ENCODE results near the gene SETD5. TPM values are rescaled to one million over a fixed set of nuclear protein-coding genes. Genes with fewer than 3 reads are reported as not detected.

Gene SETD5
- total RNA-seq, 2 experiments from 2014 or later: 120 to 214 TPM

DNA sequence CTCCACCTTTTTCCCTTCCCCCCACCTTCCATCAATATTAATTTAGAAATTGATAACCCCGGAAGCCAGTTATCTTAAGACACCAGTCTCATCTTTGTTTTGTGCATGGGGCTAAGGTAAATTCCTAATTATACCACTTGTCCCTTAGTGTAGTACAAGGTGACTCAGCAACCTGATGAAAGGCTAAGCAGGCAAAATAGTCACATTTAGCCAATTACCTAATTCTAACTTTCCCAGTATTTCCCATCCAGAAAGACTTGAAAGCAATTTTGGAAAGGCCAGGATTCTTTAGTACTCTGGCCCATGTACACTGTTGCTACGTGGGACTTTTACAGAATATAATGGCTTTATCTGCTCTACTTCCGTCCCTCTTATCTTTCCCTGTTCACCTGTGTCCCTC is 72.6 kb downstream of the SETD5 start:
- BruUV-seq (replicated peaks): no TSS peak
- no peak overlapping the region for H3K4me3 ChIP-seq (ENCODE audit: low read depth, low read length, poor library complexity, severe bottlenecking)
- ChIA-PET CTCF (ENCODE audit: unreplicated experiment) (no interaction called here), POLR2A (interaction anchor here (1.0 kb wide), 1 partner anchor 258 kb away, joined by 3 read pairs; no protein-coding TSS in a partner anchor)
- H3K4me1 ChIP-seq (ENCODE audit: insufficient read depth, low read length, poor library complexity, severe bottlenecking): no peaks in the 10 kb centered on the region
- no peak overlapping the region for H3K27ac ChIP-seq (ENCODE audit: low read depth, low read length, poor library complexity, severe bottlenecking)
- intact Hi-C loops (cut with micrococcal nuclease; ENCODE audit: unreplicated experiment): no loop called here
- DNase-seq (ENCODE audit: low spot score): no peak
- H4K20me1 ChIP-seq (ENCODE audit: insufficient read depth, low read length): peaks cover 16% of the 10 kb centered on the region; the same call in 1 of the 2 replicates
- peaks cover 99% of the 10 kb centered on the region for H3K36me3 ChIP-seq (ENCODE audit: insufficient read depth, low read length)
- TF ChIP-seq, protein P1, sequence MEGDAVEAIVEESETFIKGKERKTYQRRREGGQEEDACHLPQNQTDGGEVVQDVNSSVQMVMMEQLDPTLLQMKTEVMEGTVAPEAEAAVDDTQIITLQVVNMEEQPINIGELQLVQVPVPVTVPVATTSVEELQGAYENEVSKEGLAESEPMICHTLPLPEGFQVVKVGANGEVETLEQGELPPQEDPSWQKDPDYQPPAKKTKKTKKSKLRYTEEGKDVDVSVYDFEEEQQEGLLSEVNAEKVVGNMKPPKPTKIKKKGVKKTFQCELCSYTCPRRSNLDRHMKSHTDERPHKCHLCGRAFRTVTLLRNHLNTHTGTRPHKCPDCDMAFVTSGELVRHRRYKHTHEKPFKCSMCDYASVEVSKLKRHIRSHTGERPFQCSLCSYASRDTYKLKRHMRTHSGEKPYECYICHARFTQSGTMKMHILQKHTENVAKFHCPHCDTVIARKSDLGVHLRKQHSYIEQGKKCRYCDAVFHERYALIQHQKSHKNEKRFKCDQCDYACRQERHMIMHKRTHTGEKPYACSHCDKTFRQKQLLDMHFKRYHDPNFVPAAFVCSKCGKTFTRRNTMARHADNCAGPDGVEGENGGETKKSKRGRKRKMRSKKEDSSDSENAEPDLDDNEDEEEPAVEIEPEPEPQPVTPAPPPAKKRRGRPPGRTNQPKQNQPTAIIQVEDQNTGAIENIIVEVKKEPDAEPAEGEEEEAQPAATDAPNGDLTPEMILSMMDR (conservative IDR thresholded peaks at IDR 0.05; ENCODE audit: low read length): no peak
- TF ChIP-seq EZH2phosphoT487 (IDR thresholded peaks at IDR 0.05; ENCODE audit: borderline replicate concordance, low read depth, low read length): no peak
- H2AFZ ChIP-seq (ENCODE audit: low read length): no peak overlapping the region
- H3K9me2 ChIP-seq (ENCODE audit: insufficient read depth, low read length): no peaks in the 10 kb centered on the region
- H3K4me2 ChIP-seq (ENCODE audit: low read length): no peak overlapping the region
- no peaks in the 10 kb centered on the region for H3K9me3 ChIP-seq (ENCODE audit: low read length)
- H3K79me2 ChIP-seq (ENCODE audit: insufficient read depth, low read depth, low read length): no peaks in the 10 kb centered on the region

DNA sequence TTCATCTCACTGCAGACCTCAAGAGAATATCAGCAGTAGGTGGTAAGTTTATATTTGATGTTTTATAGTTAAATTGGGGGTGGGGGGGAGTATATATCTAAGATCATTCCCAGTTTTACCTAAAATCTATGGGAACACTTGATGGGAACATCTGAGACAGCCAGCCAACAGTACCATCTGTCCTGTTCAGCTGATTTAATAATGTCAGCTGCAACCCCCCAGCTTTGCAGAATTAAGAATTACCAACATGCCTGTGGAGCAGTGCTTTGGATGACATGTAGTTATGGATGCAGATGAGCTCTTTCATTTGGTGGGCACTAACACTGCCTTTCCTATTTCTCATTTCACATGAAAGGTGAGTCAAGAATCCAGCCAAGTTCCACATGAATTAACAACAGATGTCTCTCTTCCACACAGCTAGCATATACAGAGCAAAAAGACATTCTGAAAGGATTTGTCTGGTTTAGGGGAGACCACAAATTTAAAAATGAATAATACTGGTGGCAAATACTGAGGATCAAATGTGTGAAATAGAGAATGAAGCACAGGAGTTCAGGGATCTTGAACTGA is 76.2 kb downstream of the SETD5 start:
- no peak for TF ChIP-seq EZH2phosphoT487 (IDR thresholded peaks at IDR 0.05; ENCODE audit: borderline replicate concordance, low read depth, low read length)
- TF ChIP-seq, protein P1 (conservative IDR thresholded peaks at IDR 0.05; ENCODE audit: low read length): no peak
- Histone ChIP-seq H3K27ac (ENCODE audit: low read depth, low read length, poor library complexity, severe bottlenecking) (no peak overlapping the region), H3K9me3 (ENCODE audit: low read length) (no peaks in the 10 kb centered on the region), H3K36me3 (ENCODE audit: insufficient read depth, low read length) (peaks cover 99% of the 10 kb centered on the region), H3K4me3 (ENCODE audit: low read depth, low read length, poor library complexity, severe bottlenecking) (no peak overlapping the region), H3K4me2 (ENCODE audit: low read length) (no peak overlapping the region), H3K9me2 (ENCODE audit: insufficient read depth, low read length) (no peaks in the 10 kb centered on the region), H3K4me1 (ENCODE audit: insufficient read depth, low read length, poor library complexity, severe bottlenecking) (no peaks in the 10 kb centered on the region), H2AFZ (ENCODE audit: low read length) (no peak overlapping the region), H3K79me2 (ENCODE audit: insufficient read depth, low read depth, low read length) (no peaks in the 10 kb centered on the region), H4K20me1 (ENCODE audit: insufficient read depth, low read length) (peaks cover 16% of the 10 kb centered on the region; the same call in 1 of the 2 replicates)
- CTCF ChIA-PET (ENCODE audit: unreplicated experiment): no interaction called here
- BruUV-seq (replicated peaks): no TSS peak
- POLR2A ChIA-PET: interaction anchor here (1.6 kb wide), 1 partner anchor 12 kb away, joined by 3 read pairs; no protein-coding TSS in a partner anchor
- no peak for DNase-seq (ENCODE audit: low spot score)
- intact Hi-C loops (cut with micrococcal nuclease; ENCODE audit: unreplicated experiment): no loop called here

DNA sequence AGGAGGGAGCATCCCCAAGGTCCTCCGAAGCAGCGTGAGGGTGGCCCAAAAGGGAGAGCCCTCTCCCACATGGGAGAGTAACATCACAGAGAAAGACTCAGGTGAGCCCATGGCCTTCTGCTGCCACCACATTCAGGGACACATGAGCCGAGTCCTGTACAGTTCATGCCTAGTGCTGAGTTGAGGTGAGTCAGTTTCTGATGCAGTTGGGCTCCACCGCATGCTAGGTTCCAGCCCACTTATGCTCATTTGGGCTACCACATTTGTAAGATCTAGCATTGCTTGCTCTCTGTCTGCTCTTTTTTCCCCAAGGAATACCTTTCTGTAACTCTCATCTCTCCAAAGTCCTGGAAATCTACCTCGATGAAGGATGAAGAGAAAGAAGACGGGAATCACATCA is 77.1 kb downstream of the SETD5 start:
- no peaks in the 10 kb centered on the region for H3K9me3 ChIP-seq (ENCODE audit: low read length)
- no peaks in the 10 kb centered on the region for H3K9me2 ChIP-seq (ENCODE audit: insufficient read depth, low read length)
- no peak overlapping the region for H3K27ac ChIP-seq (ENCODE audit: low read depth, low read length, poor library complexity, severe bottlenecking)
- H2AFZ ChIP-seq (ENCODE audit: low read length): no peak overlapping the region
- peaks cover 16% of the 10 kb centered on the region; the same call in 1 of the 2 replicates for H4K20me1 ChIP-seq (ENCODE audit: insufficient read depth, low read length)
- no peaks in the 10 kb centered on the region for H3K4me1 ChIP-seq (ENCODE audit: insufficient read depth, low read length, poor library complexity, severe bottlenecking)
- ChIA-PET POLR2A (no interaction called here), CTCF (ENCODE audit: unreplicated experiment) (no interaction called here)
- H3K79me2 ChIP-seq (ENCODE audit: insufficient read depth, low read depth, low read length): no peaks in the 10 kb centered on the region
- no peak overlapping the region for H3K4me3 ChIP-seq (ENCODE audit: low read depth, low read length, poor library complexity, severe bottlenecking)
- no peak overlapping the region for H3K4me2 ChIP-seq (ENCODE audit: low read length)
- DNase-seq (ENCODE audit: low spot score): no peak
- intact Hi-C loops (cut with micrococcal nuclease; ENCODE audit: unreplicated experiment): no loop called here
- H3K36me3 ChIP-seq (ENCODE audit: insufficient read depth, low read length): peaks cover 99% of the 10 kb centered on the region
- no TSS peak for BruUV-seq (replicated peaks)
- TF ChIP-seq, protein P1 (conservative IDR thresholded peaks at IDR 0.05; ENCODE audit: low read length): no peak
- no peak for TF ChIP-seq EZH2phosphoT487 (IDR thresholded peaks at IDR 0.05; ENCODE audit: borderline replicate concordance, low read depth, low read length)

All from OCI-LY7 (cell line).